Measurements from ENCODE around the gene FIGN. TPM values are rescaled to one million over a fixed set of nuclear protein-coding genes. Genes with fewer than 3 reads are reported as not detected.

Gene FIGN
- total RNA-seq, 1 donor from 2014 or later = not detected

DNA sequence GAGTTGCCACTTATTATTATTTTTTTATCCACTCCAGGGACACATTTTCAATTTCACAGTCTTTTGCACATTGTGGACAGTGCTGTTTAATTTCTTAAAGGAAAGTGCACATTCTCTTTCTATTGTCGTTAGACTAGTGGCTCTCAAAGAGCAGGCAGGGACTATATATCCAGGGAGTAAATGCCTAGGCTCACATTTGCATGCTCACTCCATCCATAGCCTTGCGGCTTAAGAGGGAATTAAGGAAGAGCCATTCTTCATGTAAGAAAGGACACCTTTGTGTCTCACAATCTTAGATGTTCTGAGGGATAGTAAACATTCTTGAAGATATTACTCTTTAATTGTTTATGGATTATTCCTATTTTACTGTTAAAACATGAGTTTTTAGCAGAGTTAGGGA is 70.8 kb downstream of the FIGN start:
- intact Hi-C loops (cut with micrococcal nuclease) = no loop called here

DNA sequence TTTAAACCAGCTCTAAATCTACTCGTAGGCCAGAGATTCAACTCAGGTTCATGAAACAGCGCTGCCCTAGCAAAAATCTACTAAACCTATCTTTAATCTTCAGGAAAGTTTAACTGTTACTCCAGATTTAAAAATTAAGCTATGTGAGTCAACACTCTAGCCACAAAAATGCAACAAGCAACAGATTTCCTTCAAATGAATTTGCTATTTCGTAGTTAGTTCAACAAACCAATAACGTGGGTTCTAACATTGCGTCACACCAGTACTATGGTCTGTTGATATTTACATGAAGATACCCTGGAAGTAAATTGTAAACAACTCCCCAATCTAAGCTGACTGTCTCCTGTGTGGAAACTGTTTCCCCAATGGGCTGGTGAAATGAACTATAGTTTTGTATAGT is 71.2 kb downstream of the FIGN start:
- intact Hi-C loops (cut with micrococcal nuclease) = no loop called here

DNA sequence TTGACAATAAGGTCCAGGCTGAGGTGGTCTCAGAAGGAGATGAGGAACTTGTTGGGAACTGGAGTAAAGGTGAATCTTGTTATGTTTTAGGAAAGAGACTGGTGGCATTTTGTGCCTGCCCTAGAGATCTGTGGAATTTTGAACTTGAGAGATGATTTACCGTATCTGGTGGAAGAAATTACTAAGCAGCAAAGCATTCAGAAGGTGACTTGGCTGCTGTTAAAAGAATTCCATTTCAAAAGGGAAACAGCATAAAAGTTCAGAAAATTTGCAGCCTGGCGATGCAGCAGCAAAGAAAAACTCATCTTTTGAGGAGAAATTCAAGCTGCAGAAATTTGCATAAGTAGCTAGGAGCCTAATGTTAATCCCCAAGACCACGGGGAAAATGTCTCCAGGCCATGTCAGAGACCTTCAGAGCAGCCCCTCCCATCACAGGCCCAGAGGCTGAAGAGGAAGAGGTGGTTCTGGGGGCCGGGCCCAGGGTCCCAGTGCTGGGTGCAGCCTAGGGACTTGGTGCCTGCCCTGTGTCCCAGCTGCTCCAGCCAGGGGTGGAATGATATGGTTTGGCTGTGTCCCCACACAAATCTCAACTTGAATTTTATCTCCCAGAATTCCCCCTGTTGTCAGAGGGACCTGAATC is 73.5 kb downstream of the FIGN start:
- intact Hi-C loops (cut with micrococcal nuclease) = no loop called here

DNA sequence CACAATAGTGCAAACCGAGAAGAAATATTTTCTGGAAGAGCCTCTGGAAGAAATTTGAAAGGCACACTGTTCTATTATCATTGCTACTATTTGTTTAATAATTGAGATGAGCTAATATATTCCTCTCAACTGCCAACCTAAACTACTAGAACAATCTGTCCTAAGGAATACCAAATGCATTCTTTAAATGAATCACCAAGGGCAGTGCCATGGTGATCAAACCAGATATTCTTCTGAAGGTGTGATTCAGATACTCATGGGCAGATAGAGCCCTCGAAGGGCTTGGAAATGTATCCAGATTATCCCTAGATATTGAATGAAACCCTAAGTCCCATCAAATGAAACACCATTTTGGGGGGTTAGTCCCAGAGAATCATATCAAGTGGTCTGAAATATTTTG is 76.6 kb downstream of the FIGN start:
- intact Hi-C loops (cut with micrococcal nuclease) = no loop called here

DNA sequence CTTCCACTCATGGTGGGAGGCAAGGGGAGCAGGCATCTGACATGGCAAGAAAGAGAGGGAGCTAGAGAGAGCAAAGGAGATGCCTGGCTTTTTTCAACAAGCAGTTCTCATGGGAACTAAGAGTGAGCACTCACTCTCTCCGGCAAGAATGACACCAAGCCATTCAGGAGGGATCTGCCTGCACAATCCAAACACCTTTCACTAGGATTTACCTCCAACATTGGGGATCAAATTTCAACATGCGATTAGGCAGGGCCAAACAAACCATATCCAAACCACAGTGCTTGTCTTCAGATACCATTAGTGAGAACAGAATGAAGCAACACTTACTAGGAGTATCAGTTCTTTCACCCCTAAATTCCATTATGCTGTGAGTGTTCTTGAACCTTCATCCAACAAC is 77.3 kb downstream of the FIGN start:
- intact Hi-C loops (cut with micrococcal nuclease) = no loop called here

DNA sequence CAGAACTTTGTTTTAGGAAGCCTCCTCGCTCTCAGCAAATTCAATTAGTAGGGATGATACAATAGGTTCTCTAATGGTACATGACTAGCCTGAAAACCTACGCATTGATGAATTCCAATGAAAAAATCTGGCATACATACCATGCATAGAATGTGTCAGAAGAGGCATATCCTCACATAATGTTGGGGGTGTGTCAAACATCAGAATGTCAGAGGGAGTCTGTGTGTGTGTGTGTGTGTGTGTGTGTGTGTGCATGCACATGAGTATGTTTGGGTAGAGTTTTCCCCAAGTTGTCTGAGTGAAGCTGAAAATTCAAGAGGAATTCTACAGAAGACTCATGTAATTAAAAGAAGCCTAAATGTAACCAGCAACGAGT is 78.5 kb downstream of the FIGN start:
- intact Hi-C loops (cut with micrococcal nuclease) = no loop called here

DNA sequence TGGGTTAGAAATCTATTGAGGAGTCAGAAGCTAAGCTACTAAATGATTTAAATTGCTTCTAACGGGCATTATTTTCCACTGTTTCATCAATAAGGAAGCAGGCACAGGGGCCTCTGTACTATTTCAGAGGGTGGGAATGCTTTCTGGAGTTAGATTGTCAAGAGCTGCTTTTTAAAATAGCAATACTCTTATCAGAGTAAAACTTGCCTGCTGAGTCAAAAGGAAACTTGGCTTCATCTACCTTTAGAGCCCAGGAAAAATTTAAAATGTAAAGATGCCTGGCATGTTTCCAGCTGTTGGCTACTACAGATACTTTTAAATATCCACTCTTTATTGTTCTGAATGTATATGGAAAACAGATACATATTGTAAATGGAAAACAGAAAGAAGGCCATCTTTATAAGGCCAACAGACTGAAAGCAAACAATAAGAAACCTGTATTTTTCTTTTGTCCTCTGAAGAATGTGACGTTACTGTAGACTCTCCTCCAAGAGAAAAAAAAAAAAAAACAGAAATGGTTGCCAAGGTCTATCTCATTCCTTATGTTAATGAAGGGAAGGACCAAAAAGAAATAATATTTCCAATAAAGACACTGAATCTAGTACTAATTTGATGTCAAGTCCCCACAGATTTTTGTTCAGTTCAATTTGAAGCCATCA is 79.1 kb downstream of the FIGN start:
- intact Hi-C loops (cut with micrococcal nuclease) = no loop called here

DNA sequence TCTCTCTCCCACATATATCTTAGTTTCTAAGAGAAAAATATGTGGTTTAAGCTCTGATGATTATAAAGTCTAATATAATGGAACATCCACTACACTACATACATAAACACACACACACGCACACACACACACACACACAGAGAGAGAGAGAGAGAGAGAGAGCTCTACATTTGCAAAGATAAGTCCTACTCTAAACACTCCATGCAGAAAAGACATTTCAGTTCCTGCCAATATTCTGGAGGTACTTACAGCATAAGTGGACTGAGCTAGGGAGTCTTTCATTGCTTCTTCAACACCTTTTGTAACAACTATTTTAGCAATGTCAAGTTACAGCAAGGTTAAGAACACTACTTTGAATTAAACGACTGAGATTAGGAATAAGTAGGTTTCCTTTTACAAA is 80.1 kb downstream of the FIGN start:
- intact Hi-C loops (cut with micrococcal nuclease) = no loop called here

DNA sequence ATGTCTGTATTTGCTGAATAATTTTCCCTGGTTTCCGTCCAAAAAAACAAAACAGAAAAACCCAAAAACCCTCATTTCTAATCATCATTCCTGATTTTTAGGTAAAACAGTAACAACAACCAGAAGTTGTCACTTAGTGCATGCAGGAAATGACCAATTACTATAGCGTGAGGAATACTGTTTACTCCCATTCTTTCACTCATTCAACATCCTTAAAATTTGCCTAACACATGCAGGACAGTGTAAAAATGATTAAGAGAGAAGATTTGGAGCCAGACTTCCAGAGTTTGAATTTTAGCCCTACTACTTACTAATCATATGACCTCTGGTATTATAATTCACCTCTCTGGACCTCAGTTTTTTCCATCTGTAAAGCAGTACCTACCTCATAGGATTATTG is 83.1 kb downstream of the FIGN start:
- intact Hi-C loops (cut with micrococcal nuclease) = no loop called here

DNA sequence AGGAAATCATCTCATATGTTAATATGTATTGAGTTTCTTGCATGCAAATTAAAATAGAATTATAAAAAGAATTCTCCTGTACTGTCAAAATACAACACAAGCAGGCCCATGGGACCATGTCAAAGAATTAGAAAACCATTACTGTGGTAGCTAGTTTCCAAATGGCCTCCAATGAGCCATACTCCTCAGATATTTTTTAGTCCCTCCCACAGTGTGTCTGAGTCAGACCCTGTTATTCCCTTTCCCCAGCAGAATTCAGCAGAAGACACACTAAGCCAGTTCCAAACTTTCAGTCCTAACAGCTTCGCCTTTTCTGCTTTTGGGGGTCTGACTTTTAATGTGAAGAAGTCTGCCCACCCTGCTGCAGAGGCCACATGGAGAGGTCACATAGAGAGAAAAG is 86.7 kb downstream of the FIGN start:
- intact Hi-C loops (cut with micrococcal nuclease) = no loop called here

DNA sequence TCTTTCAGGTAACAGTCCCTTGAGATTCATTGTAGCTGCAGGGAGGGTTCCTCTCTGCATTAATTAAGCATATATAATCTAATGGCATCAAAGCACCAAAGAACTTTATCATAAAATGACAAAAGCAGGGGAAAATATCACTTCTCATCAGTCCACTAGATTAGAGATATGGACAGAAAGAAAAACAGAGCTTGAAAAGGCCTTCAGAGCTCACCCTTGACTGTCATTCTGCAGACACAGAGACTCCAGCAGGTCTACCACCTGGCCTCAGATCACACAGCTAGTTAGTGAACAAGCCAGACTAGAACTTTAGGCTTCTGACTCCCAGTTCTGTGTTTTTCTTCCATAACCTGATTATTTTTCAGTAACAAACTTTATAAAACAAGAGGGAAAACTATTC is 88.5 kb downstream of the FIGN start:
- intact Hi-C loops (cut with micrococcal nuclease) = no loop called here

DNA sequence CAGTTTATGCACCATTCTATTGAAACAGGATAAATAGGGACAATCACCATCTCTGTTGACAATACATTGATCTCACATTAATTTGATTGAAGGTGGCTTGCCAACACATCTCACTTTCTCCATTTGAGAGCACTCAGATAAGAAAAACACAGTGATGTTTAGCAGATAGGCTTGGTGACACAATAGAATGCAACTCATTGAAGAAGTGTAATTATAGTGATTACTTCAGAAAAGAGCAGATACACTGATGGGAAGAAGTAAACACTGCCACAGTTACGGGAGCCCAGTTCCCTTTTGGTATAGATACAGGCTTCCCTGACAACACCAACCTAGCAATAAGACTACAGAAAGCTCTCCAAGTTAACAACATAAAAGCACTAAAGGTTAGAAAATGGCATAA is 89.1 kb downstream of the FIGN start:
- intact Hi-C loops (cut with micrococcal nuclease) = no loop called here

DNA sequence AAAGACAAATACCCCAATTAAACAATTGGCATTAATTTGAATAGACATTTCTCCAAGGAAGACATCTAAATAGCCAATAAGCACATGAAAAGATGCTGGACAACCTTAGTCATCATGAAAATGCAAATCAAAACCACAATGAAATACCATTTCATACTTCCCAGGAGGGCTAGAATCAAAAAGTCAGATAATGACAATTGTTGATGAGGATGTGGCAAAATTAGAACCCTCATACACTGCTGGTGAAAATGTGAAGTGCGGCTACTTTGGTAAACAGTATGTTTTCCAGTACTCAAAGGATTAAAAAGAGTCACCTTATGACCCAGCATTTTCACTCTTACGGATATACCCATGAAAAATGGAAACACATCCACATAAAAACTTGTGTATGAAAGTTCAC is 91.6 kb downstream of the FIGN start:
- intact Hi-C loops (cut with micrococcal nuclease) = no loop called here

DNA sequence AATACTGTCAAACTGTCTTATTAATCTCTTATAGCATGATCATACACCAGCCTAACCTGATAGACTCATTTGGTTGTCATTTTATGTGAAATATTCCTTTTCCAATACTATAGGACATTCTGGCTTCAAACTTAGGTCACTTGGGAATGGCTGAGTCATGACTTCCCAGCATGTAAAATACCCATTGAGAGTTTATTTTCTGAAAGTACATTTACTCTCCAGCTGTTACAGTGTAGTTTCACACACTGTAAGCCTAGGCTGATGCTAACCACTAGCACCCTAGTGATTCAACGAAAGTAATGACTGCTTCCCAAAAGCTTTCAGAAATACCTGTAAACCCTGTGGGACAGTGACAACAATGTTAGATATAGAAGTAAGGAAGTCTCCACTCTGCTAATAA is 93.8 kb downstream of the FIGN start:
- intact Hi-C loops (cut with micrococcal nuclease) = no loop called here

DNA sequence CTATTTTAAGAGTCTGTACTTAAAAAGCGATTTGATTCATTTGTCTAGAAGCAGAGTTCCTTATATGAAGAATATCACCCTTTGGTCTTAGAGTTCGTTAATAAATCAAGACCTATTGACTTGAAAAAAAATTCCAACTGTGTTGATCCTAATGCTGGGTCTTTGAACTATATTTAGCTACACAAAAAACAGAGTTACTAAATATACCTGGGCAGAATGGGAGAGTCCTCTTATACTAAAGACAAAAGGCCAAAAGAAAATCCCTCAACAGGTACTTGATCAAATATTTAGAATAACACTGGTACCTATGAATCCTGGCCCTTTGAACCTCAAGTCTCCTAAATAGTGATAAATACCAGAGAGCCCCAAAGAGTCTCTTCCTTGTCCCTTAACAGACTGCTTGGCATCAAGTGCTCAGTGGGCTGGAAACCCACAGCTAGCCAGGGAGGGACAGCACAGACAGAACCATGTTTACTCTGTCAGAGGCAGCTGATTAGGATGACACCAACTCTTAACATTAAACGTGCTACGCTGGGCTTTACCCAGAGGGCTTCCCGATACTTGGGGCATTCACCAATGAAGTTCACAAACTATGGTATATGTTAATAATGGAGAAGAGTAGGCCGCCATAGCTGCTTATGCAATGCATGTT is 95.1 kb downstream of the FIGN start:
- intact Hi-C loops (cut with micrococcal nuclease) = no loop called here

DNA sequence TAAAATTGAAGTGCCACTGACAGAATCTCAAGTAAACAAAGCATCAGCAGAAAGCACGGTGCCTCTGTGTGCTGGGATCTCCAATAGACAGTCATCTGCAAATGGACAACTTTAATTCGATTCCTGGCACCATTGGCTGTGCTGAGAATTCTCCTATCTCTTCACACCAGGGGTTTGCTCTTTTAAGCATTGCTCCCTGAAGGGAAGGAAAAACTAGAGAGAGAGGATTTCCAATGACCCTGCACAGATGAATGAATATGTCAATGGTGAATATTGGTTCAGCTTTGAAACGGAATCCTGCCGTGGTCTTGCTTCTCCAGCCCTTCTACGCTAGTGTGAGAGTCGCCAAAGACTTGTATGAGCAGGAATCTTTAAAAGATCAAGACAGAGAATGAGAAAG is 97.9 kb downstream of the FIGN start:
- intact Hi-C loops (cut with micrococcal nuclease) = no loop called here

DNA sequence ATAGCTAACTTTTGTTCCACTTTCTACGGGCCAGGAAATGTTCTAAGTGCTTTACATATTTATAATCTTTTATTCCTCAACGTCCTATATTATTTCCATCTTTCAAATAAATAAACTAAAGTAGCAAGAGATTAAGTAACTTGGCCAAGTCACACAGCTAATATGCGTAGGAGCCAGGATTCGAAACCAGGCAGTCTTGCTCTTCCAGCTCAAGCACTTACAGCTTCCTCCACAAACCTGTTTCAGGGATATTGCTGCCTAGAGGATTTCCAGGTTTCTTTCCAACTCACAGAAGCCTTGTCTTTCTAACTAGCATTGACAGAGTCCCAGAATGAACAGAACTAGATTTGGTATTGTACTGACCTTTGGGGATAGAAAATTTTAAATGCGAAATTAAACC is 102.5 kb downstream of the FIGN start:
- intact Hi-C loops (cut with micrococcal nuclease) = no loop called here

DNA sequence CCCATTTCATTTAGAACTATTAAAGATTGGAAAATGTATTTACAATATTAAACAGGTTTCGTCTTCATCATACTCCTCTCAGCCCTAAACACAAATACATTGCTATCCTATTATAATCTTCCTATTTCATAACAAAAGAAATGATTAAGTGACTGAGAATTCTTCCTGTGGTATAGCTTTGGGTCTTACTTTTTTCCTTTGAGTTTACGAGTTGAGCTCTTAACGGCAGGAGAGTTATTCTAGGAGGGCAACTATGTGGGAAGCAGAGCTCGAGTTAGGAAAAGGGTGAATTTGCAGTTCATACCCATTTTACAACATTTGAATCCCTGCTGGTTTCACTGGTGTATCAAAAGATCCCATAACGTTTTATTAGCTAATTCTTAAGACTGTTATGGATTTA is 105.0 kb downstream of the FIGN start:
- intact Hi-C loops (cut with micrococcal nuclease) = no loop called here

DNA sequence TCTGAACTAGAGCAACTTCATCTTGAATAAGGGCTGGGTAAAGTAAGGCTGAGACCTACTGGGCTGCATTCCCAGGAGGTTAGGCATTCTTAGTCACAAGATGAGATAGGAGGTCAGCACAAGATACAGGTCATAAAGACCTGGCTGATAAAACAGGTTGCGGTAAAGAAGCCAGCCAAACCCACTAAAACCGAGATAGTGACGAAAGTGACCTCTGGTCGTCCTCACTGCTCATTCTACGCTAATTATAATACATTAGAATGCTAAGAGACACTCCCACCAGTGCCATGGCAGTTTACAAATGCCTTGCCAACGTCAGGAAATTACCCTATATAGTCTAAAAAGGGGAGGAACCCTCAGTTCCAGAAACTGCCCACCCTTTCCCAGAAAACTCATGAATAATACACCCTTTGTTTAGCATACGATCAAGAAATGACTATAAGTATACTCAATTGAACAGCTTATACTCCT is 109.1 kb downstream of the FIGN start:
- intact Hi-C loops (cut with micrococcal nuclease) = no loop called here

DNA sequence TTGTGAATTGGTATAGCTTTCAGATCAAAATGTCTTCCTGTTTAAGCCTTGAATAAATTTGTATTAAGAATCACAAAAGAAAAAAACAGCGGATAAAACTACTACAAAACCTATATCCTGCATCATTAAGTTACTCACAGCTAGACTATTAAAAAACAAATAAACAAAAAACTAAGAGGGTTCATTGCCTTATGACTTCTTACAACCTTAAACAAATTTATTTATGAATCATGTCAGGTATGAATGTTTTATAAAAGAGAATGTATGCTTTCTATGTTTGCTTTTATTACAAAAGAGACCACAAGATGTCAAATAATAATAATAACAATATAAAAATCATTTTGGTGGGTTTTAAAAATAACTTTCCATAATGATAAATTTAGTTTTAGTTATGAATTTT is 109.6 kb downstream of the FIGN start:
- intact Hi-C loops (cut with micrococcal nuclease) = no loop called here

DNA sequence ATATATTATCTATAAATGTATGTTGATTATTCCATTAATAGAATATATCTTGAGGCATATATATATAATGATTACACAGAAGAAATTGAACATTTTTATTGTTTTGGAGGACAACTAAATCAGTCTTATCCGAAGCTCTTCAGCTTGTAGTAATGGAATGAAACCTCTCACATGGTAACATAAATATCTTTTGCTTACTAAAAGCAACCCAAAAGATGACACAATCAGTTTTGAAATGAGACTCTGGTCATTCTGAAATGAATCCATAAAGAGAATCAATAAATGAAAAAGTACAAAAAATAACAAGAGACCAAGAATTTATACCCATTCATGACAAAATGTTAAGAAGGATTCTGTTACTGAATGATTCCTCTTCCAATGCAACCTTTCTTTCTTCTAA is 110.2 kb downstream of the FIGN start:
- intact Hi-C loops (cut with micrococcal nuclease) = no loop called here

DNA sequence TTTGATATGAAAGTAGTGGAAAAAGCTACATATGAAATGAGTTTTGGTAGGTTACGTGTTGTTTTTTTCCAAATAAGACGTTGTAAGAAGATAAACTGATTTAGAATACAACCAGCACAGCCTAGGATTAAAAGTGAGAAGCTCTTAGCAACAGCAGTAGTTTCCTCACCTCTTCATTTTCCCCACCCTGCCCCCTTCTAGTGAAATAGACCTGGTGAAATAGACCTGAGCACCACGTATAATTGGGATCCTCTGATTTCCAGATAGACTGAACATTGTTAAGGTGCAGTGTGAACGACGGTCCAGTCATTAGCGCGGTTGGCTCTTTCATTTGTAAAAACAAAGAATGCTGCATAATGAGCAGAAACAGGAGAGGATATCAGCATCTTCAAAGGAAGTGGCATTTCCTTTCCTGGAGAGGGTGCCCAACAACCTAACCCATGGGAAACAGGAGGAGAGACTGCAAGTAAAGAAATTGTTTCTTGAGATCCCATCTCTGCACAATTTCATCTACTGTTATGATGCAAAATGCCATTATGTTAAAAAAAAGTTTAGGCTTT is 114.3 kb downstream of the FIGN start:
- intact Hi-C loops (cut with micrococcal nuclease) = no loop called here

DNA sequence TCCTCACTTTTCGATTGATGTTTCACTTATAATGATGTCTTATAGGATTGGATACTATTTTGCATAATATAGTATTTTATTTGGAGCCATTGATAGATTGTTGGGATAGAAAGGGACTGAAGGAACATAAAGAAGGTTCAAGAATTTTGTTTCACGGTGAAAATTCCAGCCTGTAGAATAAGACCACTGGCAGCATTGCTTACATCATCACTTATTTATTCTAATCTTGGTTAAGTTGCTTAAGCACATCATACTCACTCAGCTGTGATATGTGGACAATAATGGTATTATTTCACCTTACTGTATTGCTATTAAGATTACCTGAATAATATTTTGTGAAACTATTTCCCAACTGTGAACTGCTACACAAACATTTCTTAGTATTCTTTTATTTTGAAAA is 118.3 kb downstream of the FIGN start:
- intact Hi-C loops (cut with micrococcal nuclease) = no loop called here

Measured in T-helper 1 cell treated with Interleukin-12 subunit alpha and Interleukin-12 subunit beta and Interleukin-4 antibody, amounts not matched to agents 30 ng/mL and 1 ng/mL, for 36 hours (primary cell).